Measurements from ENCODE around the gene GPR162.
"Not testable (repeated sequence)": the region's sequence is repeated elsewhere in the genome, so short reads cannot be mapped to it uniquely, and the experiment has no call there.

Gene GPR162

DNA sequence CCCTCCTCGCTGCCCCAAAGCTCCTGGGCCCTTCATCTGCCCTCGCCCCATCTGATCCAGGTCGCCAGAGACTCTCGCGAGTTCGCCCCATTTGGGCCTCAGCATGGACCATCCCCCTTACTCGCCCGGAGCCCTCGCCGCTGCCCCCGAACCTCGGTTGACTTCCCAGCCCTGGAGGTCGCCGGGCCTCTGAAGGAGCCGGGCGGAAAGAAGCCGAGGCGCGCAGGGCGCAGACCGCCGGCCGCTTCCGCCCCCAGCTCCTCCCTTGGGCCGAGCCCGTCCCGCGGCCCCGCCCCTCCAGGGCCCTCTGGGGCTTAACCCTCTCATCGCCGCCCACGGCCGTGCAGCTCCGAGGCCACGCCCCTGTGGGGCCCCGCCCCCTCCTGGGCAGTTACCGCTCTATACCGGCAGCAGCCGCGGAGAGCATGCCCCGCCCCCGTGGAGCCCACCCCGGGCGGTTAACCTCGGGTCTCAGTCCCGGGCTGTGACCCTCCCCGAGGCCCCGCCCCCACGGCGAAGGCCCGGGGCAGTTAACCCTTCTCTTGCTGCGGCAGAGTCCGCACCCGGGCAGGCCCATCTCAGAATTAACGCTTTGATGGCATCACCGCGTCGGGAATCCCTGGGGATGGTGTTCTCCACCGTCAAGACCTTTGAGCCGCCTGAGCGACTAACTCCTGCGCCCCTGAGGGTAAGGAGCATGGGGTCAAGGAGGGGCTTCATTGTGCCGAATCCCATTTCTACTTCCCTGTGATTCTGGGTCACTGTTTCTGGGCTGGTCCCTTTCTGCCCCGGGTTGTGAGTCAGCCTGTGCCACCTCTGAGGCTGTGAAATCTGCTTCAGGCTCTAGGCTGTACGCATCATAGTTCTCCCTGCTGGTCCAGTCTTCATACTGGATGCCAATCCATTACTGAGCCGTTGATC is 51.7 kb downstream of the GPR162 start, which contains the start of gene SPSB2:
Gene SPSB2, minus strand, starts transcription at position 210 of the 921 bp plus-strand sequence. CDS start 402 bp downstream, outside the sequence.
- peak; percentile 97 for DNase-seq (ENCODE audit: low spot score)

DNA sequence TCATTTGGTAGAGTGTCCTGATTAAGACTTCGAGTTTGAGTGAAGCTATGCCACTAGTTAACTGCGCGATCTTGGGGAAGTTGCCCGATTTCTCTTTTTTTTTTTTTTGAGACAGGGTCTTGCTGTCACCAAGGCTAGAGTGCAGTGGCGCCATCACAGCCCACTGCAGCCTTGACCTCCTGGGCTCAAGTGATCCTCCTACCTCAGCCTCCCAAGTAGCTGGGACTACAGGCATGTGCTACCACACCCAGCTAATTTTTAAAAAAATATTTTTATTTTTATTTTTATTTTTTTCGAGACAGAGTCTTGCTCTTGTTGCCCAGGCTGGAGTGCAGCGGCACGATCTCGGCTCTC is 52.4 kb downstream of the GPR162 start:
- not testable (repeated sequence) for DNase-seq (ENCODE audit: low spot score)
